NCI-H1417 (cell line): ENCODE results near the gene TMEM218.
"Not testable (repeated sequence)": the region's sequence is repeated elsewhere in the genome, so short reads cannot be mapped to it uniquely, and the experiment has no call there.

Experiments
- DNase-seq, 3 experiments: peaks; one replicate each; lab custom pipeline; 2025; lab: John Stamatoyannopoulos, UW

TMEM218 gene

DNA sequence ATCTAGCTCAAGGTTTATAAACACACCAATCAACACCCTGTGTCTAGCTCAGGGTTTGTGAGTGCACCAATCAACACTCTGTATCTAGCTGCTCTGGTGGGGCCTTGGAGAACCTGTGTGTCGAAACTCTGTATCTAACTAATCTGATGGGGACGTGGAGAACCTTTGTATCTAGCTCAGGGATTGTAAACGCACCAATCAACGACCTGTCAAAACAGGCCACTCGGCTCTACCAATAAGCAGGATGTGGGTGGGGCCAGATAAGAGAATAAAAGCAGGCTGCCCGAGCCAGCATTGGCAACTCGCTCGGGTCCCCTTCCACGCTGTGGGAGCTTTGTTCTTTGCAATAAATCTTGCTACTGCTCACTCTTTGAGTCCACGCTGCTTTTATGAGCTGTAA, 21.3 kb downstream of the TMEM218 start:
- not testable (repeated sequence) for DNase-seq

DNA sequence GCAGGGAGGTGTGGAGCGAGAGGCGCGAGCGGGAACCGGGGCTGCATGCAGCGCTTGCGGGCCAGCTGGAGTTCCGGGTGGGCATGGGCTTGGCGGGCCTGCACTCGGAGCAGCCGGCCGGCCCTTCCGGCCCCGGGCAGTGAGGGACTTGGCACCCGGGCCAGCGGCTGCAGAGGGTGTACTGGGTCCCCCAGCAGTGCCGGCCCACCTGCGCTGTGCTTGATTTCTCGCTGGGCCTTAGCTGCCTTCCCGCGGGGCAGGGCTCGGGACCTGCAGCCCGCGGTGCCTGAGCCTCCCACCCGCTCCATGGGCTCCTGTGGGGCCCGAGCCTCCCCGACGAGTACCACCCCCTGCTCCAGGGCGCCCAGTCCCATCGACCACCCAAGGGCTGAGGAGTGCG, 21.9 kb downstream of the TMEM218 start:
- not testable (repeated sequence) for DNase-seq

DNA sequence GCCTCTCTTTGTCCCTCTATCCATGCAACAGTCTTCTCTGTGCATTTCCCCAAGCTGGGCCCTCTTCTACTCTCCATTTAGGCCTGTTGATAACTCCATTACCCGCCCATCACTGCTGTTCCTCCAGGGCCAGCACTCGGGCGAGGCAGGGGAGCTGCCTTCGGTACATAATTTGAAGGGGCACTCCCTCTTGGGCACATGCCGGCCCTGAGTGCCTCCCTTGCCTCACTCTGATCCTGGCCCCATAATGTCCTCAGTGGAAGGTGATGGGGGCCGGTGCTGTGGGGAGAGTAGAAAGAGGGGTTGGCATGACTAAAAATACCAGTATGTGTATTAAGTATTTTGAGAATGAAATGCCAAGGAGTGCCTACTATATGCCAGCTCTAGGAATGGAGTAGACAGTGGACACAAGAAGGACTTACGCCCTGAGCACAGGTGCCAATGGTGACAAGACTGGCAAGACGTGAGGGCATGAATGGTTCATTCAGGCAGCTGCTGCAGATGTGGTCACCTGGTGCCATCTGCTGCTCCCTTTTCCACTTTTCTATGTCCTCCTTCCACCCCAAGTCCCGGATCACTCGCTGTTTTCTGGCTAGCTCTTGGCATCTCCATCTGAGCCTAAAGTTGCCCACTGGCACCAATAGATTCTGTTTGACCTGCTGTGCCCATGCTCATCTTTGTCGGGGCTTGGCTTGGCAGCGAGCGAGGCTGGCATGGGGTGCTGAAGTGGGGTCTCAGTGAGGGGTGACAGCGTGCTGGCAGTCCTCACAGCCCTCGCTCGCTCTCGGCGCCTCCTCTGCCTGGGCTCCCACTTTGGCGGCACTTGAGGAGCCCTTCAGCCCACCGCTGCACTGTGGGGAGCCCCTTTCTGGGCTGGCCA, 22.6 kb downstream of the TMEM218 start:
- no peak for DNase-seq

DNA sequence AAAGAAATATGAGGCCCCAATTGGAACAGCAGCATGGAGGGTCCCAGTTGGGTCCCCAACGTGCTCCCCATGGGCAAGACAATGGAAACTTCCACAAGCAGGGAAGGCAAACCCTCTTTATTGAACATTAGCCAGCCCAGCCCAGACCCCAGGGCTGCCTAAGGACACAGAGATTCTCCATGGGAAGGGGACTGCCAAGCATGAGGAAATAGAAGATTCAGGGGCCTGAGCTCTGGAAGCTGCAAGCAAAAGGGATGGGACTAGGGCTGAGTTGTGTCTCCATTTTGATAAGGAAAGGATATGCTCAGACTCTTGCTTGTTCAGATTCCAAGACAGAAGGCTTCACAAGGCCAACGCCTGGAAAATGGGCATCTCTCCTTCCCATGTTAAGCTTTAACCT, 23.3 kb downstream of the TMEM218 start:
- no peak for DNase-seq

DNA sequence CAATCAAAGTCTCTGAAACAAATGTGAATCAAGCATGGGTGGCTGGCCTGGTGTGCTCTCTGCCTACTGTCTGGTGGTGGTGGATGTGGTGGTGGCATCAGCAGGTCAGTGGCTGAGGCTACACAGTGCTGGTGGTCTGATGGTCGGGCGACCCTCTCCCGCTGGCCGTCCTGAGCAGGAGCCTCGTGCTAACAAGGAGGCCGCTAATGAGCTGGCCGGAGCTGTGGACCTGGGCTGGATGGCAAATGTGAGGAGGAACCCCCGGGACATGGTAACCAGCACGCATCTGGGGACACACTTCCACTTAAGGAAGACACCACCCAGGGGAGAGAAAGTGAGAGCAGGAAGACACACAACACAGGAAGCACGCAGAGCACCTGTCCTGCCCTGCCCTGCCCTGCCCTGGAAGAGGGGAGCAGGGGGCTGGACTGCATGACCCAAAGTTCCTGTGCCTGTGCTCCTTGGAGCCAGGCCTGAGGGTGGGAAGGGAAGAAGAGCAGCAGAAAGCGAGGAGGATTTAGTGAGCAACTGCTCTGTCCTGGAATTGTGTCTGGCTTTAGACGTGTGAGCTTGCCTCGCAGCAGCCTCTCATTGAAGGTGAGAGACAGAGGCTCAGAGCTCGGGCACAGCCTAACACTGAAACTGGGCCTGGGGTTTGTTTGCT, 24.7 kb downstream of the TMEM218 start:
- DNase-seq, result no peak

DNA sequence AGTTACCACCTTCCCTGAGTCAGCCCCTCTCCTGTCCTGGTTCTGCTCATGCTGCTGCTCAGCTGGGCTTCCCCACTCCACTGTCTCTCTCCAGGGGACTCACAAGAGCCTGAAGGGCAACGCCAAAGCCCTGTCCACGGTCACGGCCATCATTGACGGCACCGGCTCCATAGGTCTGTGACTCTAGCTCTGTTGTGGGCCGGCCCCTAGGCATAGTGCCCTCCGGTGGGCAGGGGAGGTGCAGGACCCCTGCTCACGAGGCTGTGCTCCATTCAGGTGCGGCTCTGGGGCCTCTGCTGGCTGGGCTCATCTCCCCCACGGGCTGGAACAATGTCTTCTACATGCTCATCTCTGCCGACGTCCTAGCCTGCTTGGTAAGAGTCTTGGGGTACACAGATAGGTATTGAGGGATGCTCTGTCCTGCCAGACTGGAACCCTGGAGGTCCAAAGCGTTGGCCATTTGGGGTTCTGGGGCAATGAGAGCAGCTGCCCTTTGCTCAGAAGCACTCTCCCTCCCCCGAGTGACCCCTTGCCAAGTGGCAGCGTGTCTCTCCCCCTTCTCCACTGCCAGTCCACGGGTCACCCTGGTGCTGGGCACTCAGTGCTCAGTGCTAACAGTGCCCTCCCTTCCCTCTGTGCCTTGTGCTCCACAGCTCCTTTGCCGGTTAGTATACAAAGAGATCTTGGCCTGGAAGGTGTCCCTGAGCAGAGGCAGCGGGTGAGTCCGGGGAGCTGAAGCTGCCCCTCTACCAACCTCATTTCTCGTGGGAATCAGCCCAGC, 25.9 kb downstream of the TMEM218 start:
- DNase-seq, result no peak

DNA sequence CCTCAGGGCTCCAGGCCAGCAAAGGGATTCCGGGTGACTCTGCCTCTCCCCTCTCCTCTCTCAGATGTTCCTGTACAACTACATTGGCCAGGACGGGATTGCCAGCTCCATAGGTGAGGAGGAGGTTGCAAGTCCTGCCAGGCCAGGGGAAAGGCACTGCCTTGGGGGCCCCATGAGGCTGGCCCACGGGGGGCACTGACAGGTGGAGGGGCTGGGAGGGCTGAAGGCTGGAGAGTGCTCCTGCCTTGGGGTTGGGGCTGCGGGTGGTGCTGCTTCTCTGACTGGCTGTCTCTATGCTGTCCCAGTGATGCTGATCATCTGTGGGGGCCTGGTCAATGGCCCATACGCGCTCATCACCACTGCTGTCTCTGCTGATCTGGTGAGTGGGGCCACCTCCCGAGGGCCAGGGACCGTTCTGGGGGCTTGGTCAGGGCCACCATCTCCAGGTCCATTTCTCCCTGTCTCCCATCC, 26.6 kb downstream of the TMEM218 start:
- no peak for DNase-seq

DNA sequence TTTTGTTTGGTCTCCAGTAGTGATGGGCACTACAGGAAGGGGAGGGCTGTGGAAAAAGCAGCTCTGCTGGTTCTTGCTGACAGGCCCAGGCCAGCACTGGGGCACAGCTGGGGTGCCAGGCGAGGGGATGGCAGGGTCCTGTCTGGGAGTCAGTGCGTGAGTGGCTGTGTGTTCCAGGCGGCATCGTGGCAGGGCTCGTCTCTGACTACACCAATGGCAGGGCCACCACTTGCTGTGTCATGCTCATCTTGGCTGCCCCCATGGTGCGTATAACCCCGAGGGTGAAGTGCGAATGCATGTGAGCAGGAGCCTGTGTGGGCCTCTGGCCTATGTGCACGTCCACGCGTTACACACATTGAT, 27.4 kb downstream of the TMEM218 start:
- DNase-seq, result no peak

DNA sequence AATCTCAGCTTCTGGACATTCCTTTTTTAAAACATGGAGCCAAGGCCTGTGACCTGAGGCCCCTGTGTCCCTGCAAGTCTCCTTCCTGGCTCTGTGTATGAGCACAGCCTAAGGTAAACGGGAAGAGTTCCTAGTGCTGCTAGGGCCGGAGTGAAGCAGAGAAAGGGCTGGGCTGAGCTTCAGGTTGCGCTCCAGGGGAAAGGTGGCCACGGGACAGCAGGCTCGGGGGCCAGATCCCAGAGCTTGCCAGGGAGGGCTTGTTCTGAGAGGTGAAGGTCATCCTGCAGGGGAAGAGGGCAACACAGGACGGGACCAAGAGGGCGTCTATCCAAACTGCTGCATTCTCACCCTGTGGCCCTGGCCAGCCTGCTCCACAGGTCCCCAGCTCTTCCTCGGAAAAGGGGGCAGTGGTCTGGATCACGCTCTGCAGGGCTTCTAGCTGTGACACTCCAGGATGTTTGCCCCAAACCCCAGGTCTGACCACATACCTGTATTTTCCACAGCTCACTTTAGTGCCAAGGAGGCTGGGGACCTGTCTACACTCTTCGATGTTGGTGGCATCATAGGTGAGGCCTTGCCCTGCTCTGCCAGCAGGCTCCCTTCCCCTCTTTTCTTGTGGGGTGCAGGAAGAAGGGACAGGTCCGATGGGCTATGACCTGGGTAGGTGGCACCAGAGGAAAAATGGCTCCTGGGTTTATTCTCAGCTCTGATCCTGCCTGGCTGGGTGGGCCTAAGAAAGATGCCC, 27.9 kb downstream of the TMEM218 start:
- DNase-seq, result no peak

DNA sequence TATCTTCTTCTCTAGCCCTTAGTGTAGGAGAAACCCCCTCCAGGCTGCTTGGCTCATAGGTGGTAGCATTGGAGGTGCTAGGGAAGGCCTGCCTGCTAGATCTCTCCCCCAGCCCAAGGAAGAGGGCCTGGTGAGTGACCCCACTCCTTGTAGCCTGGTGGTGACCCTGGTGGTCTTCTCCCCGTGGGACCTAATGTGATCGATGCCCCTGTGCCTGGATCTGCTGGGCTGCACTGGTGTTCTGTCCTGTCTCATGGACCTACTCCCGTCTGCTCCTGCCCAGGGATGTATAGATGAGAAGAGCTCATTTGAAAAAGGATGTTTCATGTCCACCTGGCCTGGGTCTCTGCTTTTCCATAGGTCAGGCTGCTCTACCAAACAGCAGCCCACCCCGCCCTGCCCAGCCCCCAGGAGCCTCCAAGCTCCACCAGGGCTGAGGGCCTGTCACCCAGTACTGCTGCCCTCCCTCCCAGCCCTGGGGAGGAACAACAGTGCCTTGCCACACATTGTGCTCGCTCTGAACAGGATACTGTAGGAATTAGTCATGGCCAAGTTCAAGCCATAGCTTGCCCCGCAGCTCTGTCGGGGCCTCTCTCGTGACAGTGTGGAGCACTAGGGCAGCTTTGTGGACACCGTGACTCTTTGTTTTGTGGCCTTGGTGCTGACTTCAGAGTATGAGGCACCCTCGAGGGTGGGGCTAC, 28.7 kb downstream of the TMEM218 start:
- no peak for DNase-seq

DNA sequence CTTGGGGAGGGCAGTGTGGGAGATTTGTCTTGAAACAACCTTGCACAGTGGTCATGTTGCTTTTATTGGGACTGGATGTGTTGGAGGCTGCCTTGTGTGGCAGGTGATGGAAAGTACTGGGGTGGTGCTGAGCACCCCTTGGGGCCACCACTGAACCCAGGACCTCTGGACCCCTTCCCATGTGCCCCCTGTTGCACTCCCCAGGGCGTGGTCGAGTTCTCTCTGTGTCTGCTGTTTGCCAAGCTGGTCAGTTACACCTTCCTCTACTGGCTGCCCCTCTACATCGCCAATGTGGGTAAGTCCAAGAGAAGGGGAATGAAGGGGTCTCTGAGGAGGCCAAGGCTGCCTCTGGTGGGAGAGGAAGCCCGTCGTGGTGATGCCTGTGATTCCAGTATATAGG, 29.4 kb downstream of the TMEM218 start:
- DNase-seq, result no peak

DNA sequence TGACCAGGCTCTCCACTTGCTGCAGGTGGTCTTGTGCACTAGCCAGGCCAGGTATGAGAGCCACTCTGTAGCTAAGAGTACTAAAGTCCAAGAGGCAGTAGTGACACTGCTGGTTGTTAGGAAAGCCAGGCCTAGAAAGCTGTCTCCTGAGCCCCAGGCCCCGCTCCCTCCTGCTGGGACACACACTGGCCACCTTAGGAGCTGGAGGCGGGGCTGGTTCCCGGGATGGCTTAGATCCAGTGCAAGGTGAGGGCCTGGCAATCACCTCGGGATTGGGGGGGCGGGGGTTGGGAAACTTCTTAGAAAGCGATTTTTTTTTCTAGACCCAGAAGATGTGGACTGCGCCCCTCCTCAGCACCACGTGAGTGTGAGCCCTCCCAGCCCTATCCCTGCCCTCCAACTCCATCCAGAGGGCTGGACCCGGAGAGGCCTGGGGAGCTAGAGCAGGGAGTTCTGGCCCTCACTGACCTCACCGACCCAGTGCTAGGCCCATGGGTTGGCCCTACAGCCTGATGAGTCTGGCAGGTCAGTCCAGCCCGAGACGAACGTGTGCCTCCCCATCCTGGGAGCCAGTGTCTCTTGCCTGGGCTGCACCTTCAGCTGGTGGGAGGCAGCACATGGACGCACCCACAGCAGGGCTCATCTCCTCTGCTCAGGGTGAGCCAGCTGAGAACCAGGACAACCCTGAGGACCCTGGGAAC, 30.2 kb downstream of the TMEM218 start:
- no peak for DNase-seq

DNA sequence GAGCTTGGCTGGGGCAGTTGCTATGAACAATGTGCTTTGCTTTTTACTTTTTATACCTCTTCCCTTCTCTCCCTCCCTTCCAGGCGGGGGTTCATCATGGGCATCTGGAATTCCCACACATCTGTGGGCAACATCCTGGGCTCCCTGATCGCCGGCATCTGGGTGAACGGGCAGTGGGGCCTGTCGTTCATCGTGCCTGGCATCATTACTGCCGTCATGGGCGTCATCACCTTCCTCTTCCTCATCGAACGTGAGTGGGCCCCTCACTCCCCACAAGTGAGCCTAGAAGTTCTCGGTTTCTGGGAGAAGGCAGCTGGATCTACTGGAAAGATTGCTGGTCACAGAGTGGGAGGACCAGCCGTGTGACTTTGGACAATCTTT, 30.9 kb downstream of the TMEM218 start:
- no peak for DNase-seq

DNA sequence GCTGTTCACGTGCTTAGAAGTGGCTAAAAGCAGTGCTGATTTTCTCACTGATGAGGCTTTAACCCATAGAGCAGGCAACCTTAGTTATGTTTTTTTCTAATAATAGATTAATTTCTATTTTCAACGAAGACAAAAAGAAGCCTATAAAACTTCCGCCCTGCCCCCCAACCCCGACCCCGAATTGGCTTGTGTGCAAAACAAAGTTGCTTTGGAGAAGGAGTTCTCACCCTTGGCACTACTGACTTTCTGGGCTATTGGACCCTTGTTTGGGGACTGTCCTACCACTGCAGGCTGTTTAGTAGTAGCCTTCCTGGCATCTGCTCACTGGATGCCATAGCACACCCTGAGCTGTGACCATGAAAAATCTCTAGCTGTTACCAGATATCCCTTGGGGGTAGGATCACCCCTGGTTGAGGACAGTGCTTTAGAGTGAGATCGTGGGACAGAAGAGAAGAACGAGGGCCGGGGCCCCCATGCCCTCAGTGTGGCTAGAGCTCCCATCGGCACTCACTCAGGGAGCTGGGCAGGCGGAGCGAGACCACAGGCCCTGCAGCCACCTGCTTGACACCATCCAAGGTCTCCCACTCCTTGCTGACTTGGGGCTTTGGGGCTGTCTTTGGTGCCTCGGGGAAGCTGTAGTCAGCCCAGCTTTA, 31.4 kb downstream of the TMEM218 start:
- DNase-seq, result no peak

DNA sequence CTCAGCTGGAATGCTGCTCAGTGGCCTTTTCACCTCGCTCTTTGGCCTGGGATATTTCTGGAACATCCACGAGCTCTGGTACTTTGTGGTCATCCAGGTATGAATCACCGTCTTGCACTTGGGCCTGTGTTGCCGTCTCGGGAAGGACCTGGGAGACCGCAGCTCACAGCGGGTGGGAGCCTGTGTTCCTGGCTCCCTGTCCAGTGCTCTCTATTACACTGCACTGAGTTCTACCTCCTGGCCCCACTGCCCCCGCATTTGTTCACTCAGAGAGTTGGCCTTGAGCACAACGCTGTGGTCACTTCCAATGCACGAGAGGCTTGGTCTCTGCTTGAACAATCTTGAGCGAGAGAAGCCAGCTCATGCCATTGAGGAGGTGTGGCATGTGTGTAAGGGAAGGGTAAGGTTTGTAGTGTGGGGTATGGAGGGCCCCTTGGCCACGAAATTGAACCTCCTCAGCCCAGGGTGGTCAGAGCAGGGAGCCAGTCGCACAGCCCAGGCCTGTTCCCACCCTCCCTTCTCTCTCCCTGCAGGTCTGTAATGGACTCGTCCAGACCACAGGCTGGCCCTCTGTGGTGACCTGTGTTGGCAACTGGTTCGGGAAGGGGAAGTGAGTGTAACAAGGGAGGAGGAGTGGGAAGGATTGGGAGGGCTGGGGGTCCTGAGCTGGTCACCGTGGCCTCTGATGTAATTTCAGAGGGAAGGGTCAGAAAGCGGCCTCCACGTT, 32.1 kb downstream of the TMEM218 start:
- DNase-seq, result no peak

DNA sequence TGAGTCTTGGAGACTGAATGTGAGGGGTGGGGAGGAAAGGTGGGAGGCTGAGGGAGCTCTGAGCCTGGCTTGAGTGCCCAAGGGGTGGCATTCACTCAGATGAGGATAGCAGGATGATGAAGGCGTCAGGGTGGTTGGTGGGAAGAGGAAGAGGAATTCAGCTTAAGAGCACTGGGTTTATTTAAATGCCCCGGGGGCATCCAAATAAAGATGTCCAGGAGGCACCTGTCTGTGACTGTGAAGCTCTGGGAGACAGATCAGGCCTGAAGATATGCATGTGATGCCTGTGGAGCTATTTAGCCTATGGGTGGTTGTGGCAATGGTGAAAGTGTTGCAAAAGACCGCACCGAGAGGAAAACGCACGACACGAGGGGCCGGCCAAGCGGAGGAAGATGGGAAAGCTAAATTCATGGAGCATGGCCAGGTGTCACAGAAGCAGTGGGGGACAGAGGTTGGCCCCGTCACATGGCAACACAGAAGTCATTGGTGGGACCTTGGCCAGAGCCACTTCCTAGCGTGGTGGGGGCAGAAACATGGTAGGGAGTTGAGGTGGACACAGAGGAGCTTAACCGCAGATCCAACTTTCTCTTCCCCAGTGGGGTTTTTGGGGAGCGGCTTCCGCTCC, 32.8 kb downstream of the TMEM218 start:
- DNase-seq, result no peak

DNA sequence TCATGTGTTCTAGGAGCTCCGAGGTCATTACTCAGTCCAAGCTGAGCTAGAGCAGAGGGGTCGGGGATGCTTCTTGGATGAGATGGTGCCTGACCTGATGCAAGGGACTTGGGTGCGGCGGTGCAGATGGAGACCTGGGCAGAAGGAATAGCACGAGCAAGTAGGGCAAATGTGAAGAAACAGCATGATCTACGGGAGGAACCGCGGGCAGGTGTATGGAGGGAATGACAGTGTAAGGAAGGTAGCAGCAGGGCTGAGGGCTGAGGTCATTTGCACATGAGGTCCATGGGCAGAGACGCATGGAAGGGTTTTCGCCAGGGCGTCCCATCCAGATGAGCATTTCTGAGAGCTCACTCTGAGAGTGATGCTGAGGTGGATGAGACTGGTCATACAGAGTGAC, 33.4 kb downstream of the TMEM218 start:
- DNase-seq, result no peak

DNA sequence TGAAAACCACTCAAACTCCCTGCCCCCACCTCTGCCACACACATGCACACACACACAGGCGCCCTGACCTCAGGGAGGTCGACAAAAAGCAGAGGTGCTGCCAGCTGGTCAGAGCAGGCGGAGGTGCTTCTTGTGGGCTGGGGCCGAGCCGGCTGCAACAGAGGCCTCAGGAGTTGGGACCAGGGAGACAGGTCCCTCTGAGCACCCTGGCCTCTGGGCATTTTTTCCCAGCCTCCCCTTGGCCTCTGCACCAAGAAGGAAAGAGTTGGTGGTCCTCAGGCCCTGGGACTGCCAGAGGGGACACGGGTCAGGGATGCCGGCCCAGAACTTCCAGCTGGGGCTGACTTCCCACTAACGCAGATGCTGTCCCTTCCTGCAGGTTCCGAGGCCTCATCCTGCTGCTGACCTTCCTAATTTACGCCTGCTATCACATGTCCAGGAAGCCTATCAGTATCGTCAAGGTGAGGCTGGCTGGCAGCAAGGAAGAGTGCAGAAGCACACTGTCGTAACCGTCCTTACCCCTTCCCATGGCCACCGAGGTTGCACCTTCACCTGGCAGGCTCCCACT, 35.0 kb downstream of the TMEM218 start:
- no peak for DNase-seq

DNA sequence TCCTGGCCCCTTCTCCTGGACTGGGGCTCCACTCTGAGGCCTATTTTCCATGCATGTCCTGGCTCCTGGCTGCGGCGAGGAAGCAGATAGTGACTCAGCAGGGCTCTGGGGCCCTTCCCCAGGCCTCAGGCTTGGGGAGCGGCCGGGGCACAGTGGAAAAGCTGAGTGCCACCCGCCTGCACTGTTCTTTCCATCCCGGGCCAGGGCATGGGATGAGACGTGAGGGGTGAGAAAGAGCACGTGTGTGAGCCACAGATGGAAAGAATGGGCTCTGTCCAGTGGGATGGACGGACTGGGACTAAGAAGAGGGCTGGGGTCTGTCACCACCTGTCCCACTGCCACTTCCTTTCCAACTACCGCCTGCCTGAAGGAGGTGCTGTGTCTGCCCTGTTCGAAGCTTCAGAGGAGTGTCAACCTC, 35.5 kb downstream of the TMEM218 start:
- DNase-seq, result no peak
